PC-3 (cell line): ENCODE data around the gene NDUFAF8. TPM values are rescaled to one million over a fixed set of nuclear protein-coding genes. Genes with fewer than 3 reads are reported as not detected.

Source experiments
- ATAC-seq: fragments of 200-7000 bp; cut with Tn5 transposase; 2 replicates; pipeline ENCODE4 v1.9.1; 2020; ENCODE audit warnings: mild to moderate bottlenecking, moderate library complexity
- BruUV-seq: library from RNA; stranded (reverse); fragments of 400-500 nt; replicated peaks from 2 replicates; lab custom pipeline; 2021; lab: Mats Ljungman, UMichigan
- CTCF ChIA-PET: fragments of 300-600 bp; sonication (Branson Sonifier 250); formaldehyde crosslinking; loops from one replicate; lab custom pipeline; 2022; ENCODE audit warnings: antibody characterized with exemption; lab: Charles Lee
- POLR2A ChIA-PET: fragments of 300-600 bp; sonication (Branson Sonifier 250); formaldehyde crosslinking; loops from one replicate; lab custom pipeline; 2022; ENCODE audit warnings: antibody characterized with exemption; ENCODE audit not compliant: unreplicated experiment; lab: Charles Lee
- DNase-seq: peaks from one replicate; pipeline ENCODE4 v3.0.0-alpha.2; 2015
- H2AFZ ChIP-seq: fragments of 300-600 bp; sonication (generic); 2 replicates; pipeline ENCODE4 v1.6.0; 2016; ENCODE audit warnings: antibody characterized with exemption, low read length
- H3F3A ChIP-seq: fragments of 300-600 bp; sonication (generic); one replicate; pipeline ENCODE4 v1.6.0; 2017; ENCODE audit warnings: antibody characterized with exemption, low read length, control low read depth, mild to moderate bottlenecking; ENCODE audit not compliant: unreplicated experiment
- H3K27ac ChIP-seq: fragments of 300-600 bp; sonication (generic); 2 replicates; pipeline ENCODE4 v1.5.1; 2016; ENCODE audit warnings: mild to moderate bottlenecking, low read length
- H3K27me3 ChIP-seq: fragments of 300-600 bp; sonication (generic); 2 replicates; pipeline ENCODE4 v1.6.1; 2016; ENCODE audit warnings: low read length, mixed read lengths
- H3K36me3 ChIP-seq: fragments of 300-600 bp; sonication (generic); 2 replicates; pipeline ENCODE4 v1.6.1; 2016; ENCODE audit warnings: low read depth, mixed run types, low read length, mixed read lengths
- H3K4me1 ChIP-seq: fragments of 300-600 bp; sonication (generic); 2 replicates; pipeline ENCODE4 v1.5.1; 2016; ENCODE audit warnings: low read length; ENCODE audit not compliant: insufficient read depth
- H3K4me2 ChIP-seq: fragments of 300-600 bp; sonication (generic); 2 replicates; pipeline ENCODE4 v1.6.0; 2016; ENCODE audit warnings: low read length
- H3K4me3 ChIP-seq: fragments of 300-600 bp; sonication (generic); 2 replicates; pipeline ENCODE4 v1.5.1; 2016; ENCODE audit warnings: mild to moderate bottlenecking, low read length, mixed read lengths
- H3K79me2 ChIP-seq: fragments of 300-600 bp; sonication (generic); 2 replicates; pipeline ENCODE4 v1.6.1; 2017; ENCODE audit warnings: low read length, mixed read lengths
- H3K9ac ChIP-seq: fragments of 300-600 bp; sonication (generic); 2 replicates; pipeline ENCODE4 v1.6.0; 2016; ENCODE audit warnings: mild to moderate bottlenecking, low read length
- H3K9me2 ChIP-seq: fragments of 300-600 bp; sonication (generic); replicated peaks from 2 replicates; pipeline ENCODE4 v1.6.1; 2016; ENCODE audit warnings: mixed run types, low read length, mixed read lengths
- H3K9me3 ChIP-seq: fragments of 300-600 bp; sonication (generic); 2 replicates; pipeline ENCODE4 v1.6.1; 2016; ENCODE audit warnings: low read length, mixed read lengths
- H4K20me1 ChIP-seq: fragments of 300-600 bp; sonication (generic); 2 replicates; pipeline ENCODE4 v1.6.1; 2016; ENCODE audit warnings: low read length, mixed read lengths
- EZH2phosphoT487 ChIP-seq: fragments of 300-600 bp; sonication (generic); IDR thresholded peaks from 2 replicates; pipeline ENCODE4 v1.6.1; 2018; ENCODE audit warnings: mild to moderate bottlenecking, antibody characterized with exemption, low read length, borderline replicate concordance
- intact Hi-C: fragments of 100-400 bp; cut with micrococcal nuclease; formaldehyde crosslinking; loops from 2 replicates; pipeline ENCODE4 v1.9.0; 2023
- total RNA-seq: library from RNA; depleted of rRNA; stranded (reverse); fragments of >200 nt; gene quantifications from 2 replicates; pipeline ENCODE4 v1.2.3, GENCODE V29; 2014
- TF ChIP-seq, protein P1 (sequence below): fragments of 300-600 bp; sonication (generic); conservative IDR thresholded peaks from 2 replicates; pipeline ENCODE4 v1.5.1; 2017; ENCODE audit warnings: antibody characterized with exemption, low read depth, mild to moderate bottlenecking, low read length

The NDUFAF8 gene
- total RNA-seq, 1 experiment from 2014 or later, result 125 TPM

DNA sequence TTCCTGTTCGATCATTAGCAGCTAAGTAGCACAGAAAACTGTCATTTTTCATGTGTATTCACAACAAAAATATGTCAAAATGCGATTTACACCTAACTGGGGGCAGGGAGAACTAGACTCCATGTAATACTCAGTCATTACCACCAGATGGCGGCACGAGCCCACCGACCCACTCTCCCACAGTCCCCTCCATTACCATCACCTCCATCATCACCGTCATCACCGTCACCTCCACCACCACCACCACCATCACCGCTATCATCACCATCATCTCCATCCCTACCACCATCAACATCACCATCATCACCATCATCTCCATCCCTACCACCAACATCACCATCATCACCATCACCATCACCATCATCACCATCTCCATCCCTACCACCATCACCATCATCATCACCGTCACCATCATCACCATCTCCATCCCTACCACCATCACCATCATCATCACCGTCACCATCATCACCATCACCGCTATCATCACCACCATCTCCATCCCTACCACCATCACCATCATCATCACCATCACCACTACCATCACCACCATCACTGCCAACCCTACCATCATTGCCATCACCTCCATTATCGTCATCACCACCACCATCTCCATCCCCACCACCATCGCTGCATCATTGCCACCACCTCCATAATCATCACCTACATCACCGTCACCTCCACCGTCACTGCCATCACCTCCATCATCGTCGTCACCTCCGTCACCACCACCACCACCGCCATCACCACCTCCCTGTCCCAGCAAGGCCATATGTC, 14.4 kb downstream of the NDUFAF8 start:
- no peaks in the 10 kb centered on the region for H3K9me3 ChIP-seq
- no TSS peak for BruUV-seq
- TF ChIP-seq, protein P1, sequence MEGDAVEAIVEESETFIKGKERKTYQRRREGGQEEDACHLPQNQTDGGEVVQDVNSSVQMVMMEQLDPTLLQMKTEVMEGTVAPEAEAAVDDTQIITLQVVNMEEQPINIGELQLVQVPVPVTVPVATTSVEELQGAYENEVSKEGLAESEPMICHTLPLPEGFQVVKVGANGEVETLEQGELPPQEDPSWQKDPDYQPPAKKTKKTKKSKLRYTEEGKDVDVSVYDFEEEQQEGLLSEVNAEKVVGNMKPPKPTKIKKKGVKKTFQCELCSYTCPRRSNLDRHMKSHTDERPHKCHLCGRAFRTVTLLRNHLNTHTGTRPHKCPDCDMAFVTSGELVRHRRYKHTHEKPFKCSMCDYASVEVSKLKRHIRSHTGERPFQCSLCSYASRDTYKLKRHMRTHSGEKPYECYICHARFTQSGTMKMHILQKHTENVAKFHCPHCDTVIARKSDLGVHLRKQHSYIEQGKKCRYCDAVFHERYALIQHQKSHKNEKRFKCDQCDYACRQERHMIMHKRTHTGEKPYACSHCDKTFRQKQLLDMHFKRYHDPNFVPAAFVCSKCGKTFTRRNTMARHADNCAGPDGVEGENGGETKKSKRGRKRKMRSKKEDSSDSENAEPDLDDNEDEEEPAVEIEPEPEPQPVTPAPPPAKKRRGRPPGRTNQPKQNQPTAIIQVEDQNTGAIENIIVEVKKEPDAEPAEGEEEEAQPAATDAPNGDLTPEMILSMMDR, result peak; percentile 85
- TF ChIP-seq EZH2phosphoT487, result no peak
- DNase-seq (peak; percentile 44), ATAC-seq (no peak)
- H3K9ac ChIP-seq, result no peak overlapping the region
- 0 out of 2 replicates have a peak, but pooled peaks cover 3% of the 10 kb centered on the region for H3K4me1 ChIP-seq
- no peaks in the 10 kb centered on the region for H3K79me2 ChIP-seq
- H2AFZ ChIP-seq, result no peak overlapping the region
- no peak overlapping the region for H3K4me2 ChIP-seq
- no peaks in the 10 kb centered on the region for H3K27me3 ChIP-seq
- H3K4me3 ChIP-seq, result no peak overlapping the region
- H3F3A ChIP-seq, result no peaks in the 10 kb centered on the region
- intact Hi-C loops, result loop anchor here (2.0 to 10.0 kb wide), 2 partner anchors 141 to 231 kb away; partner anchors contain the start of gene BAHCC1
- ChIA-PET CTCF (no interaction called here), POLR2A (no interaction called here)
- H4K20me1 ChIP-seq, result no peaks in the 10 kb centered on the region
- no peaks in the 10 kb centered on the region for H3K9me2 ChIP-seq
- no peak overlapping the region for H3K27ac ChIP-seq
- no peaks in the 10 kb centered on the region; the same call in none of the 2 replicates for H3K36me3 ChIP-seq

DNA sequence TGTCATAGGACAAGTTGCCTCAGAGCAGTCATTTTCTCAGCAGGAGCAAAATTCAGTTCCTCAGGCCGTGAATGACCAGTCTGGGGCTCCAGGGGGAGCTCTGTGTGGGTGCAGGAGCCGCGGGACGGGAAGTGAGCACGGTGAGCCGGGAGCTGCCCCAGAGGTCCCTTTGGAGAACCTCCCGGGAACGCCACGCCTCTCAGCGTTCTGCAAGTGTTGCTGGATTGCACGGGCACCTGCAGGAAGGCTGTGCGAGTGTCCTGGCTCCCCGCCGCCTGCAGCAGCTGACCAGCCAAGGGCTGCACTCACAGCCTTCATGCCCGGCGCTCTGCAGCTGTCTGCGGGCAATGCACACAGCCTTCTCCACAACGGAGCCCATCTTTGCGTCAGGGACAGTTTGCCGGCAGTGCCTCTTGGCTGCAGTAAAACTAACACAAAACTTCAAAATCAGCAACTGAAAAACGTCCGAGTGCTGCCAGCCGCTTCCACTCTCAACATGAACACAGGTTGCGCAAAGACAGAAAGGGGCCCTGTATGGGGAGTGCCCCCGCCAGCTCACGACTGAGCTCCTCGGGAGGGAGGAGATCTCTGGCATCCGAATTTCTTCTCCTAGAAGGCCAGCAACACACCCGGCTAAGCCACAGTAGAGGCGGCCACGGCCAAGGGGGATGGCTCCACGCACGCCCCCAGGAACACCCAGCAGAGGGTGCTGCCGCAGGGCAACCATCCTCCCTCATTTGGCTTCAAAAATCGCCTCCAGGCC, 16.0 kb downstream of the NDUFAF8 start:
- Histone ChIP-seq H3K4me3 (no peak overlapping the region), H3K9ac (no peak overlapping the region), H3K27me3 (no peaks in the 10 kb centered on the region), H3K36me3 (peaks cover 6% of the 10 kb centered on the region), H3F3A (no peaks in the 10 kb centered on the region), H3K27ac (no peak overlapping the region), H3K9me3 (no peaks in the 10 kb centered on the region), H3K4me2 (no peak overlapping the region), H4K20me1 (no peaks in the 10 kb centered on the region), H3K4me1 (0 out of 2 replicates have a peak, but pooled peaks cover 3% of the 10 kb centered on the region), H3K9me2 (no peaks in the 10 kb centered on the region), H3K79me2 (no peaks in the 10 kb centered on the region), H2AFZ (no peak overlapping the region)
- peak; percentile 77 for DNase-seq
- ATAC-seq, result peak; percentile 88
- intact Hi-C loops, result loop anchor here (2.0 to 10.0 kb wide), 2 partner anchors 140 to 230 kb away; partner anchors contain the start of gene BAHCC1
- ChIA-PET POLR2A (interaction anchor here (0.5 to 0.6 kb wide), 2 partner anchors 40 to 143 kb away, joined by 4 to 10 read pairs; partner anchors contain the start of gene SLC38A10), CTCF (interaction anchor here (0.6 to 1.2 kb wide), 6 partner anchors 71 to 1035 kb away, joined by 3 to 6 read pairs (median 3); partner anchors contain the start of genes BAHCC1 and SGSH)
- TF ChIP-seq, protein P1, result peak; percentile 64
- TF ChIP-seq EZH2phosphoT487, result no peak
- no TSS peak for BruUV-seq
